Smooth muscle cell of the brain vasculature (primary cell): ENCODE data around the gene SGMS1.
"Not testable (repeated sequence)": the region's sequence is repeated elsewhere in the genome, so short reads cannot be mapped to it uniquely, and the experiment has no call there.

ENCODE experiments used
- DNase-seq: peaks from one replicate; pipeline ENCODE4 v3.0.0-alpha.2; 2012; ENCODE audit warnings: low read depth, low spot score

SGMS1 gene

DNA sequence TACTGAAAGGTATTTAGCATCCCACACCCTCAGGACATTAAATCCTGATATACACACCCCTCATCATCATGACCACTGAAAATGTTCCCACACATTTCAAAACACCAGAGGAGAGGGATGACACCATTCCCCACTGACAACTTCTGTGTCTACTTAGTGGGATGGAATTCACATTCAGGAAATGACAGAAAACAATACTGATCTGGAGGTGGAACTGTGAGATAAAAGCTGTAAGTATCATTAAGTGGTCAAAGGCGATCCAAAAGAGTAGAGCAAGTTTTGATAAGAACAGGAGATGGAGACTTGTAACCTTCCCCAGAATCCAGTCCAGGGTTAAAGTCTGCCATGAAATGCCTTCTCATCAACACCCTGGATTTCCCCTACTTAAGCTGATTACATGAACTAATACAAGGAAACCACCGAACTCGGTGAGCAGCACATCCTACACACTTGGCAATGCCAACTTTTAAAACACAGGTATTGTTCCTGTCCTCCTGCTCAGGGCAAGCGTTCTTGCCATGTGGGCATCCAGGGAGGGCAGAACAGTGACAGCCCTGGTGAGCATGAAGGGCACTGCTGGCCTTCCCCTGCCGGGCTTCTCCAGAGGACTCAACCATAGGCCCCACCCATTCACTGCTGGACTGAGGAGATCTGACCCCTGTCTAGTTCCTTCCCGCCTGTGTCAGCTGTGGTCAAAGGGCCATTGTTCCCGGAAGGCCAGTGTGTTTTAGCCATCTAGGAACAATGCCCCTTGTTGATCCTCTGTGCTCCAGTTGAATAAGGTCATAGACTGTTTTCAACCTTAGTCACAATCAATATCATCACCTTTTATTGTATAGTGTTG is 85.0 kb downstream of the SGMS1 start:
- DNase-seq, result no peak

DNA sequence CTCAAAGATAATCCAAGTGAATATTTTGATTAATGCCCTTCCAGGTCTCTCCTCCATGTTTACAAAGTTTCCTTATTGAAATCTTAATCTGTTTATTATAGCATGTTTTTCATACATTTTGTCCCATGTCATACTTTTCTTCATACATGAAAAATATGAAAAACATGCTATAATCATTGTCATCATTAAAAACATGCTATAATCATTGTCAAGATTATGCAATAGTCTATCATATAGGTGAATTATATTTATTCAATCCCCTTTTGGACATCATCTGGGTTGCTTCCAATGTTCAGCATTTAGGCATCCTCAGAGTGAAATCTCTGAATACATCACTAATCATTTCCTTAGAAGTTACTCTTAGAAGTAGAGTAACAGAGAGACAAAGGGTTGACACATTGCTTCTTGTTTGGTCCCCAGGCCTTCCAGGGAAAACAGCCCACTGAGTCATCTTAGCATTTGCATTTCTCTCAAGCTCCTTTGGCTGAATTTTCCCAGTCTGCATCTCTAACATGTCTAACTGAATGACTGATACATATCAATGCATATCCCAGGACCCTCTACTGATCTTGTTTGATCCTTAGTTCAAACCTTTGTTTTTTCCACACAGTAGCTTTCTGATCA is 87.0 kb downstream of the SGMS1 start:
- DNase-seq, result no peak

DNA sequence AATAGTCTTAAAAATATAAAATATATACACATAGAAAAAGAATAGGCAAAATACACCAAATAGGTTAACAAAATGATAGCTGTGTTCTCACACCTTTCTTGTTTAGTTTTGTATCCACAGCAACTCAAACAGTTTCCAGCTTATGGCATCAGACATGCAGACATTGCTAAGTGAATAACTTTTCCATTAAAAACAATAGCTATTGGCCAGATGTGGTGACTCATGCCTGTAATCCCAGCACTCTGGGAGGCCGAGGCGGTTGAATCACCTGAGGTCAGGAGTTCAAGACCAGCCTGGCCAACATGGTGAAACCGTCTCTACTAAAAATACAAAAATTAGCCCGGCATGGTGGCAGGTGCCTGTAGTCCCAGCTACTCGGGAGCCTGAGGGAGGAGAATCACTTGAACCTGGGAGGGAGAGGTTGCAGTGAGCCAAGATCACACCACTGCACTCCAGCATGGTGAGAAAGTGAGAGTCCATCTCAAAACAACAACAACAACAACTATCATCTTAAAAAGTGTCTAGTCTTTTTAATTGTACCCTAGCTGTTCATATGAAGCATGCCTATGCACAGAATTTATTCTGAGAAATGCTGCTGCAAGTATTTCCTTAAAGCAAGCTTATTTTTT is 88.9 kb downstream of the SGMS1 start:
- DNase-seq, result not testable (repeated sequence)

DNA sequence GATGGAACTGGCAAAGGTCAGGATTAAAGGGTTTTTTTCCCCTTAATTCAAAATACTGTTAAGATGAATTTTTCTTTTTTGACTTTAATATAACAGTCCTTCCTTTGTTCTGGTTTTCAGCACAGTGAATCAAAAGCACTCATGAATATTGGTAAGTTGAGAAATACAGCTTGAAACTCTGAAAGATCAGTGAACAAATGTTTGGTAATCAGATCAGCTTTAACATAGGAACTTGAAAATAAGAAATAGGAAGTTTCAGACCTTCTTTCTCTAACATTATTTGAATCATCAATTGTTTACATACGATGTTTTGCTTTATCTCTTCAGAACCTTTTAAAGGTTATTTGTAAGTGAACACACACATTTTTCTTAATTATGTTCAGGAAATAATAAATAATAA is 90.5 kb downstream of the SGMS1 start:
- no peak for DNase-seq

DNA sequence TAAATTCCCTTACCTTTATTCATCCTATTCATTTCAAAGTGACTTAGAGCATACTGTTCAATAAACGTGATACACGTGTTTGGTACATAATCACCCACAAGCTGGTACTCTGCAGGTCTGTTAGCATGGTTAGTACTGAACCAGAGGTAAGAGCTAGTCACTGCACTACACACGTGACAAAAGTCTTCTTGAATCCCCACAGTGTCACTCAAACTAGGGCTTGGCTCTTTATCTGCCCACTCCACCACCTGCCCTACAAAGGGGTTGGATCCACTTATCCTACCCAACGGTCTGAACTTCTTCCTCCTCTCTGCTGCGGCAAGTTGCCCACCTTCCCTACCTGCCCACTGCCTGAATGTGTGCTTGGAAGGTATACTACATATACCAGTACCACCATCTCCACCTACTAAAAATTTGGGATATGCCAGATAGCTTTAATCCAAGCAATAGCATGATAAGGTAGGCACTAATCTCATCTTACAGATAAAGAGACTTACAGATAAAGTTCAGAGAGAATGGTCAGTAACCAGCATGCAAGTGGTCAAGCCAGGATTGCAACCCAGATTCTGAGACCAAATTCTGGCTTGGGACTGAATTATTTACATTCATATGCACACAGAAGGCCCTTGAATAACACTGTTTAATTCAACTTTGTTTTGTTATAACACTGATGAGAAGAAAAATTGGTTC is 92.2 kb downstream of the SGMS1 start:
- no peak for DNase-seq

DNA sequence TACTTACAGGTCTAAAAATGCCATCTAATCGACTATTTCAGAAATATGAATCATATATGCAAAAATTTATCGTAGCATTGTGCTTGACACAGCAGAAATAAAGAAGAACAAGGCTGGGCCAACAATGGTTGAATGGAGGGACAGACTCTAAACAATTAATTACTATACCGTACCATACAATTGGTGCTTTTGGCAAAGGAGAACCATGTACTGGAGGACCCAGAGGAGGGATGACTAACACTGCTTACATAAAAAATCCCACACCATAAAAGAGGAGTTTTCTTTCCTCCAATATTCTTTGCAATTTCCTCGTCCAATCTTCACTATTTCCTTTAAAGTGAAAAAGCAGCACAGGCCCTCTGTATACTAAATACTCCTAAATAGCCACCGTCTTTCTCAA is 94.1 kb downstream of the SGMS1 start:
- DNase-seq, result no peak

DNA sequence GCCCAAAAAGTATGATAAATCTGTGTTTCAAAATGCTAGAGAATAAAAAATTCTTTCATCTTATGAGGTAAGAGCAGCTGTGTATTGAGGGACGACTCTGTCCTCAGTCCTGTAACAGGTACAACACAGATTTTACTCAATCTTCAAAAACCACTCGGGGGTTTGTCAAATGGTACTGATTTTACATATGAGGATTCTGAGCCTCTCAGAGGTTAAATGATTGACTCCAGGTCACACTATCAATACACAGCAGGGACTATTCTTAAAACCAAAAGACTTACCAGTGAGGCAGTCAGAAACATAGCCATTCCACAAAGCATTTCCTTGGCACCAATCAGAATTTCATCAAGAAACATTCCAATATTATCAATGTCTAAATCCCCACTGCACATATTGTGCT is 95.5 kb downstream of the SGMS1 start:
- DNase-seq, result no peak

DNA sequence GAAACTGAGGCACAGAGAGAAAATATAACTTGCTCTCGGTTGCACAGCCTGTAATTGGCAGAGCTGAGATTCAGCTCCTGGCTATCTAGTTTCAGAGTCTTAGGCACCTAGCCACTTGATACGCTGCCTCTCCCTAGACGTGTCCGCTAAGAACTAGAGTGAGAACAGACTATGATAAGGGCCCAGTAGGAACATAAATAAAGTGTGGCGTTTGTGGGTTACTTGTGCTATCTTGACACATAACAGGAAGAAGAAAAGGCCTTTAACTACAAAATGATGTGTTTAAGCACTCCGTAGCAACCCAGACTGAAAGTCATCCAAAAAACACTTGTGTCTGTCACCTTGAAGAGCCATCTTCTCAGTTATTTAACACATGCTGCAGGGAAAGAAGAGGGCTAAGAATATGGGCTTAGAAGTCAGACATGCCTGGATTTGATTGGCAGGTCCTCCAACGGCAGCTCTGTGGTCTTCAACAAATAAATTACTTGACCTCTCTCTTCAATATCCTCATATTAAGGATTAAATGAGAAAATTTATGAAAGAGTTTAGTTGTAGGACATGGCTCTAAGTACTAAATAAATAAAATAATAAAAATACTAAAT is 96.2 kb downstream of the SGMS1 start:
- DNase-seq, result no peak

DNA sequence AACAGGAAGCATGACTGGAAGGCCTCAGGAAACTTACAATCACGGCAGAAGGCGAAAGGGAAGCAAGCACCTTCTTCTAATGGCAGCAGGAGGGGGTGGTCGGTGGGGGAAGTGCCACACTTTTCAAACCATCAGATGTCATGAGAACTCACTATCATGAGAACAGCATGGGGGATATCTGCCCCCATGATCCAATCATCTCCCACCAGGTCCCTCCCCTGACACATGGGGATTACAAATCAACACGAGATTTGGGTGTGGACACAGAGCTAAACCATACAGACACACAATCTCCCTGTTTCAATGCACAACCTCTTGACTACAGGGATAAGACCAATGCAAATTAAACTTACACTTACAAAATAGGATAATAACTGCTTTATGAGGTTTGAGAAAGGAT is 97.6 kb downstream of the SGMS1 start:
- no peak for DNase-seq

DNA sequence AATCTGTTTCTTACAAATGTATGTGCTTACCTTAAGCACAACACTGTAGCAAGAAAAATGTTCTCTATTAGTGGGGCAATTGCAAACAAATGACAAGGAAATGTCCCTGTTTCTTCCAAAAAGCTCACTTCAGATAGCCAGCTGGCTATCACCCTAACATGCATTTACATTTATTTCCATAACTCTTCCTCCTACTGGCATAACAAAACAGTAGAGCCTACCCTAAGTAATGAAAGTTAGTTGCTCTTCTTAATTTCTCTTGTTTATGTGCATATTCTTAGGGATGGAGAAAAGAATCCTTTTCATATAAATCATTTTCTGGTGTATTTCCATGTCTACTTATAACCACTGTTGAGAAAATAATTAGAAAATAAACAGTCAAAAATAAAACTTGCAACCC is 100.4 kb downstream of the SGMS1 start:
- no peak for DNase-seq

DNA sequence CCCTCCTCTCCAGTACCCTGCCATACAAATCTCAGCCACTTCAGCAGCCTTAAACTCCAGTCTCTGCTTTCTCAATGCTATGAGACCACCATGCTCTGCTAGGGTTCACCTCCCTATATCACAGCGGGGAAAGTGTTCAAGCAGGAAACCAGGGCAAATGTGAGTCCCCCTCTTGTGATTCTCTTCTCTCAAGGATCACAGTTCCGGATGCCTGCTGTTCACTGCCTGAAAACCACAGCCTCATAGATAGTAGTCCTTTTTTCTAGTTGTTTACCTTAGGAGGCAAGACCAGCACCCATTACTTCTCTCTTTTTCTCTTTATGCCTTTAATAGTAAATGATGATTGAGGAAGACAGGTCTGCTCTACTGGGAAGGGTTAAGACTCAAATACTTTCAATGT is 100.8 kb downstream of the SGMS1 start:
- DNase-seq, result no peak

DNA sequence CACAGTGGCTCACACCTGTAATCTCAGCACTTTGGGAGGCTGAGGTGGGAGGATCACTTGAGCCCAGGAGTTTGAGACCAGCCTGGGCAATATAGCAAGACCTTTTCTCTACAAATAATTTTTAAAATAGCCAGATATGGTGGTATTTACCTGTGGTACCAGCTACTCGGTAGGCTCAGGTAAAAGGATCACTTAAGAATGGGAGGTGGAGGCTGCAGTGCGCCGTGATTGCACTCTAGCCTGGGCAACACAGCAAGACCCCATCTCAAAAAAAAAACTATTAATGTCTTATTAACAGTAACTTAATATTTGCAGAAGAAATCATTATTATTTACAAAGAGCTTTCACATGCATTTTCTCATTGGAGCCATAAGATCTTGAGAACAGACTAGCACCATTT is 103.6 kb downstream of the SGMS1 start:
- no peak for DNase-seq

DNA sequence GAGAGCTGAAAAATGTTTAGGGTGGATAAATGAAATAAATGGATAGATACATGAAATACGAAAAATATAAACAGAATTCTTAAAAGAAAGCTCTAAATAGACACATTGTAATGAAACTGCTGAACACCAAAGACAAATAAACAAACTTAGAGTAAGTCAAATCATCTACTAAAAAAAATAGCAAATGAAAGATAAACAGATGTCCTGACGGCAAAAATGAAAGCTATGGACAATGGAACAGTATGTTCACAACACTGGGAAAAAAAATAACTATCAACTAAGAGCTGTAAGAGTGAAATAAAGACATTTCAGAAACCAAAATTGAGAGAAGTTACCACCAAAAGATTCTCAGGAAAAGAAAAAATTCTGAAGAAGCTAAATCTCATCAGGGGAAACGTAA is 106.1 kb downstream of the SGMS1 start:
- no peak for DNase-seq

DNA sequence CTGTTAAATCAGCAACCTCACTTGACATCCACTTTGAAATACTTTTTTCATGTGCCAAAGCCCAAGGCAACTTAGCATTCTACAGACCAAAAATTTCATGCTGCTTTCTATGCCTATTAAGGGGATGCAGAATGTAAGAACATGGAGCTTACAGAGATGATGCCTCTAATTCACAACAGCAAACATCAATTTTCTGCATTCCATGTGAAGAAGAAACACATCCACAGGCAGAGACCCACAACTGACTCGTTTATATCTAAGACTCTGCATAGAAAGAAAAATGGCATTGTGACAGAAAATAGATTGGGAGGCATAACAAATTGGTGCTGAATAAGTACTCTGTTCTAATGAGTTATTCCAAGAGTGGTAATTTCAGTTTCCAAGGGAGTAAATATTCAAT is 107.6 kb downstream of the SGMS1 start:
- DNase-seq, result no peak

DNA sequence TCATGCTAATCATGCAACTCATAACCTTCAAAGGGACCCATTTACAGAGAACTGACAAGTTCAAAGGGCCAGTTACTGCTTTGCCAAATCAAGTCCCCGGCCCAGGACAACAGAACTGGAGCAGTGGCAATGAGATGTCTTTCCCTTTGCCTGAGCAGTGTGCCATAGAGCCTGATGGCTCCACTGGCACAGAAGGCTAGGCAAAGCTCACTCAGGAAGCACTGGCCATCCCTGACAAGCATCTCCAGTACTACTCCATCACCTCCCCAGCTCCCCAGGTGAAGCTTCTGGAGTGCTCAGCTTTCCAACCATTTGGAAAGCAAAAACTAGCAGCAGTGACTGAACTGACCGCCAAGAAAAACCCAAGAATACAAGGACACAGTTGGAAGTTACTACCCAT is 108.3 kb downstream of the SGMS1 start:
- no peak for DNase-seq

DNA sequence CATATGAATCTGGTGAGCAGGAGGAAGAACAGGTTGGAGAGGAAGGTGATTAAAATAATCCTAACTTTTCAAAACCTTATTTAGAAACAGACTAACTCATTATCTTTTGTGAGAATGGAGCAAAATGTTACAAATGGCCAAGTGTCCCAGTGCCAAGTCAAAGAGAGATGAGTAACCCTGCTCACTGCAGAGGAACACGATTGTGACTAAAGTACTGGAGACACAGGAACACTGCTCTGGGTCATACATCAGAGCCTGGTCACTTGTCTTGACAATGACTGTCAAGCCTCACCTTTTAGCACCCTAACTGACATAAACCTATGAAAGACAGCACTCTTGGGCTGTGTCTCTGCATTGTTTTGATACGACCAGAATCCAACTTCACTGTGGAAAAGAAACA is 108.8 kb downstream of the SGMS1 start:
- DNase-seq, result no peak

DNA sequence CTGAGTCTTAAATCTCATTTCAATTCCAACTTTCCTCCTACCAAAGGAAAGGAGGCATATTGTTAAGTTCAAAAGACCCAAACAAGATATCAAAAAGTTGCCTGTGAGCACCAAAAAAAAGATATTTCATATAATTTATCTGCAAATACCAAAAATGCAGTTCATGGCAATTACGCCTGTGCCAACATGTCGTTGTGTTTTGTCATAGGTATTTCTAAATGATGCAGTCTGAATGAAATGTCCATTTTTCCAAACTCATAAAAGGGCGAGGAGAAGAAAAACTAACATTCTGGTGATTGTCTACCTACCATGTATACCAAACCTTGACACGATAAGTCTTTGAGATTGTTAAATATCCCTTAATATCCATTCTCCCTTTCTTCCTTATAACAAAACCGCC is 109.8 kb downstream of the SGMS1 start:
- no peak for DNase-seq

DNA sequence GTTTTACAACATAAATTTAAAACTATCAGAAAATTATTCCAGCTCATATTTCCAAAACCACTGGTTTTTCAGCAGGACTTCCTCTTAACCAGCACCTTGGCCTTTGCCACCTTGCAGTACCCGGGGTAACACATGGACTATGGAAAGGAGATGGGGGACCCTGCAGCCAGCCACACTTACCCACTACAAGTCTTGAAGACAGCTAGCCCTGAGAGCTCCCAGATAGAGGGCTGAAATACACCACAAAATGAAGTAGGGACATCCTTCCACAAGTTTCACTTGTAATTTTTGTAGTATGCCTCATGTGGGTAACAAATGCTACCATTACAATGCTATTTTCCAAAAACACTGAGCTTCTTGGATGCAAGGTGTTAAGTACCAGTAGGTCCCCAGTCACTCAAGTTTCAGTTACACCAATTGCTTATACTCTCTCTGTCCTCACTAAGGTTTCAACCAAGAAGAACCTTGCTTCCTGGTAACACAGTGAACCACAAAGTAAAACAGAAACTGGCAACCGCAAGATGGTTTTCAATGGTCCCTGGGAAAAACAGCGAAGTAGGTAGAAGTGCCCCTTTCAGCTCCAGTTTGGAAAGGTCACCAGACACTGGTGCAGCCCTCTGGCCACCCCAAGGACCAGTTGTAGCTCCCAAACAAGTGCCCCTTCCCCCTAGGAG is 110.9 kb downstream of the SGMS1 start:
- DNase-seq, result no peak

DNA sequence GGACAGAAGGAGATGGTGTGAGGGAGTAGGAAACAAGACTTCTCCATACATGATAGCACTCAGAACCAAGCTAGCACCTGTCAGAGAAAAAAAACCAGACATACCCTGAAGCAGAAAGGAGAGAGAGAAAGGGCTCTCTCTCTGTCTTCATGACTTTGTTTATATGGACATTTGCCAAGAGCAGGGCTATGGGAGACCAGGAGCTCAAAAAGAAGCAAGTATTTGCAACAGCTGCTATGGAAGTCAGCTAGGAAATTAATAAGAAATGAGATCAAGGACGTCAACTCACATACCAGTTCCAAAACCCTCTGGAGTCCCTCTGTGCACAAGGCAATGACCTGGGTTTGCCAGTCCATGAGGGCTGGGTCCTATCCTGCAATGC is 111.6 kb downstream of the SGMS1 start:
- DNase-seq, result no peak

DNA sequence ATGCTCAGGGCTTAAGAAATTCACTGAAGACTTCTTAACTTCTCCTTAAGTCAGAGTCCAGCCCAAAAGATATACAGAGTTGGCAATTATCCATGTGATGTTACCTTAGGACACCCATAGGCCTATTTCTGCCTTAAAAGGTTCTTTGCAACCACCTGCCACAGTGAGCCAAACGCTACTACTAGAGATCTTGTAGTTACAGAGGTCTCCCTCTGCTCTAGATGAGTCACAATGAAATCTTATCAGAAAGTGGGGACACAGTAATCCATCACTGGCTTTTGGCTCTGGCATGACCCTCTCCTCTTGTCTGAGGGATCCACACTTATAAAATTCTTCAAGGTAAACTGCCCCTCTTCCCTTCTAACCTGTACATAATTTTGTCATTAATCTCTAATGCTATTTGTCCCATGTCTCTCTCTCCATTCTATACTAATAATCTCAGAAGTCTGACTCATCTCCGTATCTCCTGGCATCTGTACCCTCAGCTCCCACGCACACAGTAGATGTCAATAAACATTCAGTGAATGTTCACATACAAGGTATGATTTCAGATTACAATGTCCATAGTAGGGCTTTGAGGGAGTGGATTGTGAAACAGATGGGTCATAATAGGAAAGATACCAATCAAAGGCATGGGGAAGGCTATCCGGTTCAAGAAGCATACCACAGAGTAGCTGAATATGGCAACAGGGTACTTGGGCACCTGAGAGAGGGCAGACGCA is 112.1 kb downstream of the SGMS1 start:
- no peak for DNase-seq
